K562 (cell line): Measurements from ENCODE around the gene ICE2. TPM values are rescaled to one million over a fixed set of nuclear protein-coding genes. Genes with fewer than 3 reads are reported as not detected.

Experiments
- ARID2 ChIP-seq: fragments of 450-650 bp; IDR thresholded peaks from 2 replicates; pipeline ENCODE4 v1.6.1; 2017; ENCODE audit warnings: antibody characterized with exemption, mild to moderate bottlenecking
- BCOR ChIP-seq: fragments of 450-650 bp; IDR thresholded peaks from 2 replicates; pipeline ENCODE4 v1.6.1; 2016
- BMI1 ChIP-seq: fragments of 150-350 bp; IDR thresholded peaks from 2 replicates; pipeline ENCODE4 v1.6.1; 2014; ENCODE audit warnings: low read length
- CBX2 ChIP-seq: fragments of 200-600 bp; sonication (generic); IDR thresholded peaks from one replicate; pipeline ENCODE4 v1.6.1; 2012; ENCODE audit warnings: mild to moderate bottlenecking, low read length, inconsistent platforms; ENCODE audit not compliant: insufficient read depth, poor library complexity, severe bottlenecking
- L3MBTL2 ChIP-seq: fragments of 450-650 bp; IDR thresholded peaks from 2 replicates; pipeline ENCODE4 v1.6.1; 2016; ENCODE audit warnings: mild to moderate bottlenecking, moderate library complexity
- NR3C1 ChIP-seq: sonication (generic); formaldehyde crosslinking; IDR thresholded peaks from 2 replicates; pipeline ENCODE4 v1.8.1; 2022; ENCODE audit warnings: missing genetic modification reagents
- PCBP2 ChIP-seq: fragments of 200-400 bp; formaldehyde crosslinking; IDR thresholded peaks from 2 replicates; pipeline ENCODE4 v1.6.1; 2018; ENCODE audit warnings: low read length, low read depth, mild to moderate bottlenecking, moderate library complexity; ENCODE audit not compliant: poor library complexity, severe bottlenecking
- PHB ChIP-seq: fragments of 250-450 bp; sonication (Bioruptor Pico); IDR thresholded peaks from 2 replicates; pipeline ENCODE4 v1.5.0; 2021
- RBM15 ChIP-seq: fragments of 200-400 bp; formaldehyde crosslinking; IDR thresholded peaks from 2 replicates; pipeline ENCODE4 v1.6.1; 2018; ENCODE audit warnings: mild to moderate bottlenecking, low read length, moderate library complexity; ENCODE audit not compliant: insufficient read depth
- RFX1 ChIP-seq: fragments of 450-650 bp; IDR thresholded peaks from 2 replicates; pipeline ENCODE4 v1.6.1; 2016; ENCODE audit warnings: mild to moderate bottlenecking, moderate library complexity
- SLC30A9 ChIP-seq: fragments of 250-450 bp; sonication (Bioruptor Pico); IDR thresholded peaks from 2 replicates; pipeline ENCODE4 v1.8.0; 2022; ENCODE audit warnings: mild to moderate bottlenecking, moderate library complexity
- SMAD3 ChIP-seq: fragments of 450-650 bp; formaldehyde crosslinking; conservative IDR thresholded peaks from 2 replicates; pipeline ENCODE4 v1.4.0; 2020; ENCODE audit warnings: mild to moderate bottlenecking
- SP1 ChIP-seq: sonication (generic); formaldehyde crosslinking; IDR thresholded peaks from 2 replicates; pipeline ENCODE4 v1.8.1; 2022; ENCODE audit warnings: mild to moderate bottlenecking, missing genetic modification reagents
- SRSF9 ChIP-seq: fragments of 200-400 bp; formaldehyde crosslinking; IDR thresholded peaks from 2 replicates; pipeline ENCODE4 v1.6.1; 2017; ENCODE audit warnings: low read depth, low read length, borderline replicate concordance
- TAF1 ChIP-seq: IDR thresholded peaks from 2 replicates; pipeline ENCODE4 v1.6.1; 2011; ENCODE audit warnings: mild to moderate bottlenecking, low read length, moderate library complexity; ENCODE audit not compliant: insufficient read depth, control insufficient read depth, severe bottlenecking; ENCODE audit errors: extremely low read depth
- TBL1XR1 ChIP-seq, 2 experiments: IDR thresholded peaks; 2 replicates each; pipeline ENCODE4 v1.6.1; 2012; ENCODE audit warnings: improper control_type of control experiment in 2 of 2, low read length in 2 of 2, mild to moderate bottlenecking in 1 of 2
- THRAP3 ChIP-seq: fragments of 450-650 bp; IDR thresholded peaks from 2 replicates; pipeline ENCODE4 v1.6.1; 2016; ENCODE audit warnings: mild to moderate bottlenecking, inconsistent platforms, borderline replicate concordance
- TRIM28 ChIP-seq: fragments of 450-650 bp; IDR thresholded peaks from 2 replicates; pipeline ENCODE4 v1.6.1; 2017
- ZC3H11A ChIP-seq: IDR thresholded peaks from 2 replicates; pipeline ENCODE4 v1.6.1; 2012; ENCODE audit warnings: low read depth, low read length, improper control_type of control experiment
- ZNF57 ChIP-seq: fragments of 450-650 bp; formaldehyde crosslinking; IDR thresholded peaks from 2 replicates; pipeline ENCODE4 v1.4.0; 2020; ENCODE audit warnings: mild to moderate bottlenecking, moderate library complexity
- ZNF644 ChIP-seq: fragments of 200-800 bp; sonication (Bioruptor generic); IDR thresholded peaks from 2 replicates; pipeline ENCODE4 v1.6.1; 2016; ENCODE audit warnings: low read depth, missing genetic modification characterization, missing compliant biosample characterization
- ZZZ3 ChIP-seq: fragments of 450-650 bp; IDR thresholded peaks from 2 replicates; pipeline ENCODE4 v1.6.1; 2016; ENCODE audit warnings: antibody characterized with exemption, mild to moderate bottlenecking, moderate library complexity
- polyA plus RNA-seq, 8 experiments: library from polyadenylated mRNA; depleted of rRNA in 4 of 8; stranded (reverse) in 5 of 8; unstranded in 3 of 8; fragments of >200 nt; fragmentation: Nextera tagmentation in 2 of 8; fragmentation: Illumina TruSeq in 1 of 8; extraction: Ambion mirVana in 2 of 8; extraction: Trizol in 1 of 8; gene quantifications; 2 replicates each; pipeline versions ENCODE4 v1.2.1 to v1.2.3, GENCODE V29; 2011 to 2014; ENCODE audit warnings: inconsistent platforms in 1 of 8, missing spikeins in 1 of 8
- total RNA-seq, 7 experiments: library from RNA; depleted of rRNA in 6 of 7; stranded (reverse); fragments of >200 nt in 6 of 7; fragmentation: Illumina TruSeq in 2 of 7; extraction: Trizol in 2 of 7; gene quantifications; 2 replicates each; pipeline versions ENCODE4 v1.2.1 to v1.2.3, GENCODE V29; 2011 to 2021; ENCODE audit warnings: low replicate concordance in 1 of 7
- TF ChIP-seq, protein P1 (sequence below): fragments of 250-450 bp; sonication (Bioruptor Pico); IDR thresholded peaks from 2 replicates; pipeline ENCODE4 v1.5.0; 2021
- TF ChIP-seq, protein P2 (sequence below): sonication (generic); formaldehyde crosslinking; IDR thresholded peaks from 2 replicates; pipeline ENCODE4 v1.8.1; 2023; ENCODE audit warnings: mild to moderate bottlenecking, missing genetic modification reagents
- TF ChIP-seq, protein P3 (sequence below): fragments of 250-450 bp; sonication (Bioruptor Pico); IDR thresholded peaks from 2 replicates; pipeline ENCODE4 v1.8.0; 2022; ENCODE audit warnings: moderate library complexity, mild to moderate bottlenecking, inconsistent platforms
- TF ChIP-seq, protein P4 (sequence below): sonication (generic); formaldehyde crosslinking; IDR thresholded peaks from 2 replicates; pipeline ENCODE4 v1.8.1; 2023; ENCODE audit warnings: mild to moderate bottlenecking, missing genetic modification reagents

Gene ICE2
- total and polyA plus RNA-seq, 9 of the 15 experiments (the other 6 are each of a cell fraction or from before 2014, with no cell fraction given): 21.8 to 87.9 (median 58.1) TPM

DNA sequence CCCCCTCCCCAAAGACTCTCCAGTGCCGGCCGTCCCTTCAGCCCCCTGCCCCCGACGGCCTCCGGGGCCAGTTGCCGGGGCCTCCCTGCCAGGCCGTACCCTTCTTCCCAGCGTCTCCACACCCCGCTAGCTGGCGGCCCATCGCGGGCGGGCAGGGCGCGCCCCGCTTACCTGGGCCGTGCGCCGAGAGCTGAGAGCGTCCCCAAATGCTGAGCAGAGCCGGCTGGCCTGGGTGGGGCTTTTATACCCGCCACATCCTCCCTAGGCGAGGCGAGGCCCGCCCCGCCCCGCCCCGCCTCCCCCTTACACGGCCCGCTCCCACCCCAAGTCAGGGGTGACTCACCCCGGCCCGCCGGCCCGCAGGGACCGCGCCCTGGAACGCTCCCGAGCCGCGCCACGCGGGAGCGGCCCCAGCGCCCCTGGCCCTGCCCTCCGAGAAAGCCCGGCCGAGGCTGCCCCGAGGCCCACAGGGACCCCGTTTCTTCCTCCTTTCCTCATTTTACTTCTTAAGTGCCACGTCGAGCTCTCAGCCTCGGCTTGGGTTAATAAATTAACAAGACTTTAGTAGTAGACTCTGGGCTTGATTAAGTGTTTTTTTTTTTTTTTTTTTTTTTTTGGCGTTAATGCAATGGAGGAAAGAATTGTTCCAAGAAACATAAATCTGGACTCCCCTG, 81.0 kb downstream of the ICE2 start, which contains the start of gene ANXA2 (continued):
- TF ChIP-seq, protein P1, sequence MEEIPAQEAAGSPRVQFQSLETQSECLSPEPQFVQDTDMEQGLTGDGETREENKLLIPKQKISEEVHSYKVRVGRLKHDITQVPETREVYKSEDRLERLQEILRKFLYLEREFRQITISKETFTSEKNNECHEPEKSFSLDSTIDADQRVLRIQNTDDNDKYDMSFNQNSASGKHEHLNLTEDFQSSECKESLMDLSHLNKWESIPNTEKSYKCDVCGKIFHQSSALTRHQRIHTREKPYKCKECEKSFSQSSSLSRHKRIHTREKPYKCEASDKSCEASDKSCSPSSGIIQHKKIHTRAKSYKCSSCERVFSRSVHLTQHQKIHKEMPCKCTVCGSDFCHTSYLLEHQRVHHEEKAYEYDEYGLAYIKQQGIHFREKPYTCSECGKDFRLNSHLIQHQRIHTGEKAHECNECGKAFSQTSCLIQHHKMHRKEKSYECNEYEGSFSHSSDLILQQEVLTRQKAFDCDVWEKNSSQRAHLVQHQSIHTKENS (CRISPR knock-in tag): no peak
- TF ChIP-seq BCOR (0 out of 2 replicates have a peak, but pooled peaks have one; percentile 7), CBX2 (no peak), SRSF9 (no peak), ZZZ3 (no peak), NR3C1 (no peak), ZC3H11A (no peak), RFX1 (no peak), ARID2 (no peak), THRAP3 (no peak), PHB (CRISPR knock-in tag) (no peak), SMAD3 (CRISPR knock-in tag) (no peak), PCBP2 (peak; percentile 64), BMI1 (no peak), TAF1 (peak; percentile 66), ZNF57 (CRISPR knock-in tag) (no peak), TRIM28 (no peak), SLC30A9 (CRISPR knock-in tag) (no peak), L3MBTL2 (peak; percentile 65; the same call in 1 of the 2 replicates), TBL1XR1 (IDR thresholded peaks at IDR 0.05; ENCODE audit: low read length in 2 of 2) (no peak), RBM15 (no peak), ZNF644 (tag) (no peak), SP1 (CRISPR knock-in tag) (no peak)
- TF ChIP-seq, protein P2, sequence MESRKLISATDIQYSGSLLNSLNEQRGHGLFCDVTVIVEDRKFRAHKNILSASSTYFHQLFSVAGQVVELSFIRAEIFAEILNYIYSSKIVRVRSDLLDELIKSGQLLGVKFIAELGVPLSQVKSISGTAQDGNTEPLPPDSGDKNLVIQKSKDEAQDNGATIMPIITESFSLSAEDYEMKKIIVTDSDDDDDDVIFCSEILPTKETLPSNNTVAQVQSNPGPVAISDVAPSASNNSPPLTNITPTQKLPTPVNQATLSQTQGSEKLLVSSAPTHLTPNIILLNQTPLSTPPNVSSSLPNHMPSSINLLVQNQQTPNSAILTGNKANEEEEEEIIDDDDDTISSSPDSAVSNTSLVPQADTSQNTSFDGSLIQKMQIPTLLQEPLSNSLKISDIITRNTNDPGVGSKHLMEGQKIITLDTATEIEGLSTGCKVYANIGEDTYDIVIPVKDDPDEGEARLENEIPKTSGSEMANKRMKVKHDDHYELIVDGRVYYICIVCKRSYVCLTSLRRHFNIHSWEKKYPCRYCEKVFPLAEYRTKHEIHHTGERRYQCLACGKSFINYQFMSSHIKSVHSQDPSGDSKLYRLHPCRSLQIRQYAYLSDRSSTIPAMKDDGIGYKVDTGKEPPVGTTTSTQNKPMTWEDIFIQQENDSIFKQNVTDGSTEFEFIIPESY (CRISPR knock-in tag): no peak
- TF ChIP-seq, protein P3, sequence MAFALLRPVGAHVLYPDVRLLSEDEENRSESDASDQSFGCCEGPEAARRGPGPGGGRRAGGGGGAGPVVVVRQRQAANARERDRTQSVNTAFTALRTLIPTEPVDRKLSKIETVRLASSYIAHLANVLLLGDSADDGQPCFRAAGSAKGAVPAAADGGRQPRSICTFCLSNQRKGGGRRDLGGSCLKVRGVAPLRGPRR (CRISPR knock-in tag): no peak
- TF ChIP-seq, protein P4, sequence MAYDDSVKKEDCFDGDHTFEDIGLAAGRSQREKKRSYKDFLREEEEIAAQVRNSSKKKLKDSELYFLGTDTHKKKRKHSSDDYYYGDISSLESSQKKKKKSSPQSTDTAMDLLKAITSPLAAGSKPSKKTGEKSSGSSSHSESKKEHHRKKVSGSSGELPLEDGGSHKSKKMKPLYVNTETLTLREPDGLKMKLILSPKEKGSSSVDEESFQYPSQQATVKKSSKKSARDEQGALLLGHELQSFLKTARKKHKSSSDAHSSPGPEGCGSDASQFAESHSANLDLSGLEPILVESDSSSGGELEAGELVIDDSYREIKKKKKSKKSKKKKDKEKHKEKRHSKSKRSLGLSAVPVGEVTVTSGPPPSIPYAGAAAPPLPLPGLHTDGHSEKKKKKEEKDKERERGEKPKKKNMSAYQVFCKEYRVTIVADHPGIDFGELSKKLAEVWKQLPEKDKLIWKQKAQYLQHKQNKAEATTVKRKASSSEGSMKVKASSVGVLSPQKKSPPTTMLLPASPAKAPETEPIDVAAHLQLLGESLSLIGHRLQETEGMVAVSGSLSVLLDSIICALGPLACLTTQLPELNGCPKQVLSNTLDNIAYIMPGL (CRISPR knock-in tag): no peak
